HepG2 (cell line): ENCODE measurements around the gene FOXA1. TPM values are rescaled to one million over a fixed set of nuclear protein-coding genes. Genes with fewer than 3 reads are reported as not detected.
A peak's percentile ranks its signal among the peaks of the same experiment; 100 is the strongest.

Experiments
- AGO1 ChIP-seq: fragments of 200-400 bp; formaldehyde crosslinking; IDR thresholded peaks from 2 replicates; pipeline ENCODE4 v1.6.1; 2017; ENCODE audit warnings: mild to moderate bottlenecking, low read depth, low read length, moderate library complexity; ENCODE audit not compliant: poor library complexity, severe bottlenecking
- ARID3A ChIP-seq: IDR thresholded peaks from 2 replicates; pipeline ENCODE4 v1.6.1; 2012; ENCODE audit warnings: low read depth, low read length, improper control_type of control experiment
- CBFB ChIP-seq: sonication (generic); formaldehyde crosslinking; IDR thresholded peaks from 2 replicates; pipeline ENCODE4 v1.4.0; 2020; ENCODE audit warnings: missing genetic modification reagents
- ELF4 ChIP-seq: sonication (generic); formaldehyde crosslinking; IDR thresholded peaks from 2 replicates; pipeline ENCODE4 v1.5.0; 2020; ENCODE audit warnings: missing genetic modification reagents, mild to moderate bottlenecking, moderate library complexity, borderline replicate concordance
- ETS1 ChIP-seq: sonication (generic); formaldehyde crosslinking; IDR thresholded peaks from 2 replicates; pipeline ENCODE4 v1.4.0; 2020; ENCODE audit warnings: missing genetic modification reagents
- FOXA3 ChIP-seq: IDR thresholded peaks from 2 replicates; pipeline ENCODE4 v1.6.1; 2016; ENCODE audit warnings: missing genetic modification reagents, missing compliant biosample characterization
- FUBP1 ChIP-seq: sonication (generic); formaldehyde crosslinking; IDR thresholded peaks from 2 replicates; pipeline ENCODE4 v1.5.1; 2020; ENCODE audit warnings: missing genetic modification reagents, mild to moderate bottlenecking, borderline replicate concordance
- MIER3 ChIP-seq: IDR thresholded peaks from 2 replicates; pipeline ENCODE4 v1.6.1; 2016; ENCODE audit warnings: missing compliant biosample characterization, borderline replicate concordance
- NCOA1 ChIP-seq: sonication (generic); formaldehyde crosslinking; IDR thresholded peaks from 2 replicates; pipeline ENCODE4 v1.9.0; 2021; ENCODE audit warnings: missing genetic modification reagents
- NFATC3 ChIP-seq: sonication (generic); formaldehyde crosslinking; IDR thresholded peaks from 2 replicates; pipeline ENCODE4 v1.5.1; 2020; ENCODE audit warnings: mild to moderate bottlenecking, missing genetic modification reagents
- PATZ1 ChIP-seq: sonication (generic); formaldehyde crosslinking; IDR thresholded peaks from 2 replicates; pipeline ENCODE4 v1.4.0; 2020; ENCODE audit warnings: missing genetic modification reagents
- PITX1 ChIP-seq: sonication (generic); formaldehyde crosslinking; IDR thresholded peaks from 2 replicates; pipeline ENCODE4 v1.5.1; 2020; ENCODE audit warnings: mild to moderate bottlenecking, missing genetic modification reagents
- SATB2 ChIP-seq: sonication (generic); formaldehyde crosslinking; IDR thresholded peaks from 2 replicates; pipeline ENCODE4 v1.5.0; 2020; ENCODE audit warnings: missing genetic modification reagents
- TP53 ChIP-seq: sonication (generic); formaldehyde crosslinking; conservative IDR thresholded peaks from 2 replicates; pipeline ENCODE4 v1.4.0; 2020; ENCODE audit warnings: missing genetic modification reagents
- USF2 ChIP-seq, 2 experiments: sonication (generic) in 1 of 2; formaldehyde crosslinking in 1 of 2; IDR thresholded peaks; 2 replicates each; pipeline versions ENCODE4 v1.5.1 to v1.6.1; 2011 to 2020; ENCODE audit warnings: borderline replicate concordance in 1 of 2, low read depth in 1 of 2, low read length in 1 of 2, mild to moderate bottlenecking in 1 of 2, missing genetic modification reagents in 1 of 2, moderate library complexity in 1 of 2
- XRCC5 ChIP-seq: fragments of 200-400 bp; formaldehyde crosslinking; optimal IDR thresholded peaks from 2 replicates; pipeline ENCODE3; 2017; ENCODE audit warnings: mild to moderate bottlenecking, low read length
- ZNF12 ChIP-seq: sonication (generic); formaldehyde crosslinking; IDR thresholded peaks from 2 replicates; pipeline ENCODE4 v1.5.0; 2020; ENCODE audit warnings: missing genetic modification reagents
- ZNF34 ChIP-seq: sonication (generic); formaldehyde crosslinking; IDR thresholded peaks from 2 replicates; pipeline ENCODE4 v1.4.0; 2020; ENCODE audit warnings: mild to moderate bottlenecking, missing genetic modification reagents, borderline replicate concordance
- ZNF367 ChIP-seq: sonication (generic); formaldehyde crosslinking; IDR thresholded peaks from 2 replicates; pipeline ENCODE4 v1.4.0; 2020; ENCODE audit warnings: missing genetic modification reagents, borderline replicate concordance
- ZNF749 ChIP-seq: sonication (generic); formaldehyde crosslinking; IDR thresholded peaks from 2 replicates; pipeline ENCODE4 v1.8.0; 2022; ENCODE audit warnings: mild to moderate bottlenecking, missing genetic modification reagents, moderate library complexity, borderline replicate concordance
- ZNF775 ChIP-seq: sonication (generic); formaldehyde crosslinking; IDR thresholded peaks from 2 replicates; pipeline ENCODE4 v1.4.0; 2020; ENCODE audit warnings: missing genetic modification reagents, mild to moderate bottlenecking, moderate library complexity, borderline replicate concordance
- polyA plus RNA-seq, 8 experiments: library from polyadenylated mRNA; depleted of rRNA in 3 of 8; stranded (reverse) in 7 of 8; unstranded in 1 of 8; fragments of >200 nt; fragmentation: Illumina TruSeq in 4 of 8; extraction: Trizol in 4 of 8; gene quantifications; 2 replicates each; pipeline versions ENCODE4 v1.2.1 to v1.2.3, GENCODE V29; 2011 to 2016; ENCODE audit warnings: low read depth in 4 of 8, missing spikeins in 1 of 8, mixed read lengths in 1 of 8; ENCODE audit not compliant: insufficient read depth in 1 of 8
- total RNA-seq, 5 experiments: library from RNA; depleted of rRNA; stranded (reverse); fragments of >200 nt; fragmentation: Illumina TruSeq; extraction: Trizol; gene quantifications; 2 replicates each; pipeline ENCODE4 v1.2.3, GENCODE V29; 2016; ENCODE audit warnings: low read depth in 1 of 5

FOXA1 gene
- total and polyA plus RNA-seq, 2 of the 13 experiments (the other 11 are each of a cell fraction or from before 2014, with no cell fraction given), result 43.4 to 58.6 TPM

- TF ChIP-seq ZNF34 (CRISPR knock-in tag), result peak; percentile 72; the same call in 1 of the 2 replicates
- TF ChIP-seq ZNF775 (CRISPR knock-in tag), result peak; percentile 10; the same call in 1 of the 2 replicates
- 0 out of 2 replicates have a peak, but pooled peaks have one; percentile 11 for TF ChIP-seq ZNF749
- TF ChIP-seq SATB2 (CRISPR knock-in tag), result 0 out of 2 replicates have a peak, but pooled peaks have one; percentile 16
- peak; percentile 34 for TF ChIP-seq XRCC5
- TF ChIP-seq TP53 (CRISPR knock-in tag), result 0 out of 2 replicates have a peak, but pooled peaks have one; percentile 12
- TF ChIP-seq USF2 (IDR thresholded peaks at IDR 0.05; ENCODE audit: low read depth, low read length), result no peak
- 0 out of 2 replicates have a peak, but pooled peaks have one; percentile 22 for TF ChIP-seq USF2 (CRISPR knock-in tag; IDR thresholded peaks at IDR 0.05; ENCODE audit: borderline replicate concordance)
- TF ChIP-seq ZNF12 (CRISPR knock-in tag), result no peak; the same call in 1 of the 2 replicates
- 0 out of 2 replicates have a peak, but pooled peaks have one; percentile 38 for TF ChIP-seq ARID3A
- TF ChIP-seq PATZ1 (CRISPR knock-in tag), result peak; percentile 8; the same call in 1 of the 2 replicates
- no peak; the same call in 1 of the 2 replicates for TF ChIP-seq PITX1 (CRISPR knock-in tag)
- TF ChIP-seq AGO1, result no peak
- peak; percentile 94; the same call in 1 of the 2 replicates for TF ChIP-seq ELF4
- TF ChIP-seq ETS1 (CRISPR knock-in tag), result no peak
- TF ChIP-seq NCOA1, result peak; percentile 11; the same call in 1 of the 2 replicates
- no peak for TF ChIP-seq FUBP1 (CRISPR knock-in tag)
- TF ChIP-seq MIER3 (CRISPR knock-in tag), result 0 out of 2 replicates have a peak, but pooled peaks have one; percentile 1
- no peak for TF ChIP-seq NFATC3 (CRISPR knock-in tag)
- TF ChIP-seq ZNF367 (CRISPR knock-in tag), result no peak
- TF ChIP-seq CBFB (CRISPR knock-in tag), result no peak
- TF ChIP-seq FOXA3 (CRISPR knock-in tag), result peak; percentile 73
Observed at GRCh38 chr14:37588667-37588955, 6.4 kb downstream of the FOXA1 start (continued).
